Astrocyte (in vitro differentiated cells and primary cell): Measurements from ENCODE around the gene TMEM120B. TPM values are rescaled to one million over a fixed set of nuclear protein-coding genes. Genes with fewer than 3 reads are reported as not detected.

Experiments
- DNase-seq: peaks from one replicate; pipeline ENCODE4 v3.0.0-alpha.2; 2010; ENCODE audit warnings: low read depth
- FAIRE-seq: peaks from 2 replicates; lab custom pipeline; 2011; peaks lifted over from hg19 to GRCh38; lab: Jason Lieb, UNC
- H2AFZ ChIP-seq: 2 replicates; pipeline ENCODE4 v1.6.0; 2012; ENCODE audit warnings: low read depth, low read length, inconsistent platforms
- H3K27ac ChIP-seq: 2 replicates; pipeline ENCODE4 v1.5.1; 2011; ENCODE audit warnings: low read depth, low read length, inconsistent platforms
- H3K27me3 ChIP-seq: 2 replicates; pipeline ENCODE4 v1.6.0; 2011; ENCODE audit warnings: low read length, inconsistent platforms; ENCODE audit not compliant: insufficient read depth
- H3K36me3 ChIP-seq: 2 replicates; pipeline ENCODE4 v1.5.1; 2011; ENCODE audit warnings: low read length, inconsistent platforms; ENCODE audit not compliant: insufficient read depth
- H3K4me1 ChIP-seq: 2 replicates; pipeline ENCODE4 v1.5.1; 2011; ENCODE audit warnings: low read length, inconsistent platforms; ENCODE audit not compliant: insufficient read depth
- H3K4me2 ChIP-seq: 2 replicates; pipeline ENCODE4 v1.6.0; 2012; ENCODE audit warnings: low read length, inconsistent platforms
- H3K4me3 ChIP-seq: 2 replicates; pipeline ENCODE4 v1.5.1; 2011; ENCODE audit warnings: low read depth, mild to moderate bottlenecking, low read length, inconsistent platforms; ENCODE audit not compliant: insufficient read depth
- H3K79me2 ChIP-seq: 2 replicates; pipeline ENCODE4 v1.6.0; 2012; ENCODE audit warnings: mild to moderate bottlenecking, low read length, inconsistent platforms; ENCODE audit not compliant: insufficient read depth
- H3K9ac ChIP-seq: 2 replicates; pipeline ENCODE4 v1.6.0; 2012; ENCODE audit warnings: mild to moderate bottlenecking, low read length, inconsistent platforms
- H3K9me3 ChIP-seq: 2 replicates; pipeline ENCODE4 v1.5.1; 2012; ENCODE audit warnings: low read depth, mild to moderate bottlenecking, low read length, inconsistent platforms; ENCODE audit not compliant: insufficient read depth
- H4K20me1 ChIP-seq: 2 replicates; pipeline ENCODE4 v1.6.0; 2012; ENCODE audit warnings: low read length, inconsistent platforms; ENCODE audit not compliant: insufficient read depth
- H3K27ac Mint-ChIP-seq: one replicate; pipeline ENCODE4 v1.8.0; 2021; ENCODE audit warnings: mild to moderate bottlenecking, mixed read lengths; ENCODE audit not compliant: unreplicated experiment
- H3K27me3 Mint-ChIP-seq: one replicate; pipeline ENCODE4 v1.8.0; 2021; ENCODE audit warnings: low read depth, mixed read lengths; ENCODE audit not compliant: unreplicated experiment
- H3K36me3 Mint-ChIP-seq: one replicate; pipeline ENCODE4 v1.8.0; 2021; ENCODE audit warnings: low read depth, mixed read lengths; ENCODE audit not compliant: unreplicated experiment
- H3K4me1 Mint-ChIP-seq: one replicate; pipeline ENCODE4 v1.8.0; 2021; ENCODE audit warnings: low read depth, mixed read lengths; ENCODE audit not compliant: unreplicated experiment
- H3K4me3 Mint-ChIP-seq: one replicate; pipeline ENCODE4 v1.8.0; 2021; ENCODE audit warnings: mild to moderate bottlenecking, moderate library complexity, mixed read lengths; ENCODE audit not compliant: unreplicated experiment
- H3K9me3 Mint-ChIP-seq: one replicate; pipeline ENCODE4 v1.8.0; 2021; ENCODE audit warnings: mild to moderate bottlenecking, mixed read lengths; ENCODE audit not compliant: unreplicated experiment
- CTCF ChIP-seq: IDR thresholded peaks from 2 replicates; pipeline ENCODE4 v1.5.1; 2011; ENCODE audit warnings: low read depth, mild to moderate bottlenecking, inconsistent platforms, low read length, moderate library complexity; ENCODE audit not compliant: insufficient read depth
- EZH2 ChIP-seq: IDR thresholded peaks from 2 replicates; pipeline ENCODE4 v1.6.1; 2012; ENCODE audit warnings: mild to moderate bottlenecking, low read length, inconsistent platforms; ENCODE audit not compliant: insufficient read depth
- total RNA-seq: library from RNA; stranded (reverse); gene quantifications from 2 replicates; pipeline ENCODE4 v1.2.1, GENCODE V29; 2021

TMEM120B gene
- total RNA-seq, 1 donor from 2014 or later, result 36.0 TPM

DNA sequence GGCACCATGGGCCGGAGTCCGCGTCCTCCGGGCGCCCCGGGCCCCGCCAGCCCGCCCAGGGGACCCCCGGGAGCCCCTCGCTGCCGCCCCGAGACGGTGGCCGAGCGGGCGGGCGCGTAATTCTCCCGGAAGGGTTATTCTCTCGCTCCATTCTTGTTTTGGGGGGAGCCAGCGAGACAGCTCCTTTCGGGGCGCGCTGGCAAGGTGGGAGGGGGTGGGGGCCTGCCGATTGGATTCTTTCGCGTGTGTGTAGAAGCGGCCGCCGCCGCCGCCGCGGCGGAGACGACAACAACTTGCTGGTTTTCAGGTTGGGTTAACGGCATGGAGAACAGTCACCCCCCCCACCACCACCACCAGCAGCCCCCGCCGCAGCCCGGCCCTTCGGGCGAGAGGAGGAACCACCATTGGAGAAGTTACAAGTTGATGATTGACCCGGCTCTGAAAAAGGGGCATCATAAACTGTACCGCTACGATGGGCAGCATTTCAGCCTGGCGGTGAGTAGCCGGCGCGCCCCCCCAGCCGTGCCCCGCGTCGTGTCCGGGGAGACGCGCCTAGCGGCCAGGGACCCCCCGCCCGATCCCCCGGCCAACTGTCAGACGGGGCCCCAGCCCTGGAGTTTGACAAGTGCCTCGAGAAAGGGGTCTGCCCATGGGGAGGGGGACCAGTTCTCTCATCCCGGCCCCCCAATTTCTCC is 92.0 kb downstream of the TMEM120B start:
- Histone ChIP-seq H3K79me2 (peaks cover 74% of the 10 kb centered on the region), H3K27ac (peak overlapping the region; percentile 99), H4K20me1 (peaks cover 43% of the 10 kb centered on the region), H2AFZ (no peak overlapping the region), H3K36me3 (peaks cover 18% of the 10 kb centered on the region), H3K4me1 (peaks cover 39% of the 10 kb centered on the region), H3K9me3 (no peaks in the 10 kb centered on the region), H3K27me3 (no peaks in the 10 kb centered on the region), H3K9ac (peak overlapping the region; percentile 100), H3K4me3 (peak overlapping the region; percentile 68), H3K4me2 (peak overlapping the region; percentile 91)
- peak overlapping the region; percentile 95 for H3K4me3 Mint-ChIP-seq
- DNase-seq (no peak), FAIRE-seq (no peak)
- TF ChIP-seq EZH2, result no peak
- TF ChIP-seq CTCF, result no peak
- no peaks in the 10 kb centered on the region for H3K27me3 Mint-ChIP-seq
- peak overlapping the region; percentile 69 for H3K27ac Mint-ChIP-seq
- no peaks in the 10 kb centered on the region for H3K9me3 Mint-ChIP-seq
- peaks cover 8% of the 10 kb centered on the region for H3K36me3 Mint-ChIP-seq
- peaks cover 6% of the 10 kb centered on the region for H3K4me1 Mint-ChIP-seq

GRCh38 chr12:121805171-121806008 is 92.8 kb downstream of the TMEM120B start:
- Mint-ChIP-seq H3K9me3 (no peaks in the 10 kb centered on the region), H3K27ac (peak overlapping the region; percentile 47), H3K4me3 (peak overlapping the region; percentile 95), H3K4me1 (peaks cover 6% of the 10 kb centered on the region), H3K27me3 (no peaks in the 10 kb centered on the region), H3K36me3 (peaks cover 11% of the 10 kb centered on the region)
- no peak overlapping the region for H2AFZ ChIP-seq
- no peak for DNase-seq
- peaks cover 39% of the 10 kb centered on the region for H3K4me1 ChIP-seq
- H4K20me1 ChIP-seq, result peaks cover 49% of the 10 kb centered on the region
- H3K9ac ChIP-seq, result peak overlapping the region; percentile 100
- peak overlapping the region; percentile 99 for H3K27ac ChIP-seq
- peak overlapping the region; percentile 69 for H3K4me3 ChIP-seq
- TF ChIP-seq EZH2 (no peak), CTCF (no peak)
- H3K27me3 ChIP-seq, result no peaks in the 10 kb centered on the region
- peaks cover 18% of the 10 kb centered on the region for H3K36me3 ChIP-seq
- peak overlapping the region; percentile 91 for H3K4me2 ChIP-seq
- peaks cover 80% of the 10 kb centered on the region for H3K79me2 ChIP-seq
- no peak for FAIRE-seq
- no peaks in the 10 kb centered on the region for H3K9me3 ChIP-seq
